Measurements from ENCODE around the gene THSD4. TPM values are rescaled to one million over a fixed set of nuclear protein-coding genes. Genes with fewer than 3 reads are reported as not detected.
"Not testable (repeated sequence)": the region's sequence is repeated elsewhere in the genome, so short reads cannot be mapped to it uniquely, and the experiment has no call there.

The THSD4 gene
- polyA plus RNA-seq, 1 donor (not counting 4 experiments of a cell fraction or from before 2014, with no cell fraction given) = 24.5 TPM

DNA sequence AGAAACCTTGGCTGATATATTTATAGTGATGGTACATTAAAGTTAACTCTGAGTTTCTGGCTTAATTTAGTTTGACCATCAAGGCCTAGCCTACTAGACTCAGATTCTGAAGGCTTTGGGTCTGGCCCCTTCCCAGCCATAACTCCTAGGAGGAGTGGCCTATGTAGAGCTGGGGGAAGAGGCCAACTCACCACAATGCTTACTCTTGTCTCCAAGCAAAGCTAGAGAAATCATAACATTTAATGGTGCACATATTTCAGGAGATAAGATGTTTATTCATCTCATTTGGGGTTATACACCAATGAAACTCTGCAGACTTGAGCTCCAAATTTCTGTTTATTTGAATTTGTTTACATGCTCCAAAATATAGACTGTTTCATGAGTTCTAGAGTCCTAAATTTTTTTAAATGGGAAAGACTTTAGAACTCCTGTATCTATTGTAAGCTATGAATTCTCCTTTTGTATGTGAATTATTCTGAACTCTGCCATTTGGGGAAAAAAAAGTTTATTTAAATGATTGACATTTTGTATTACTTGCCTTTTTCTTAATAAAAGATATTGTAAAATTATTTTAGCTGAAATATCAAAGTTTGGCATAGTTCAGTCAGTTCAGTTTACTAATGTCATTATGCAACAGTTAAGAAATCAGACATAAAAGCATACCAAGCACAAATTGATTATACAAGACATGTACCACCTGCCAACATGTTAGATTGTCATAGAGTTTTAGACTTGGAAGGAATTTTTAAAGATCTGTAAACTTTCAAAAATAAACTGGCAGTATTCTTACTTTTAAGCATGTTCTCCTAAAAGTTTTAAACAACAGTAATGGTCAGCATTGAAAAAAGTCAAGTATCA, 551.7 kb downstream of the THSD4 start:
- H3K4me3 ChIP-seq (ENCODE audit: control insufficient read depth in 2 of 3, extremely low read depth in 1 of 3, insufficient read depth in 2 of 3, low read depth in 1 of 3, low read length in 3 of 3) = no peak overlapping the region
- FAIRE-seq (no peak), DNase-seq (ENCODE audit: low read depth, low spot score) (no peak)
- no peak for TF ChIP-seq EZH2 (IDR thresholded peaks at IDR 0.05; ENCODE audit: low read length)
- no peak overlapping the region for H3K27ac ChIP-seq (ENCODE audit: control insufficient read depth, insufficient read depth, low read length)
- no peak overlapping the region for H3K9ac ChIP-seq (ENCODE audit: control insufficient read depth, extremely low read depth, insufficient read depth, low read length)
- H3K4me2 ChIP-seq (ENCODE audit: control insufficient read depth, extremely low read depth, insufficient read depth, low read depth, low read length) = no peak overlapping the region
- H3K27me3 ChIP-seq (ENCODE audit: control insufficient read depth, extremely low read depth, insufficient read depth, low read length) = no peaks in the 10 kb centered on the region
- no peaks in the 10 kb centered on the region for H3K79me2 ChIP-seq (ENCODE audit: control insufficient read depth, insufficient read depth, low read length)
- peaks cover 0 to 2% of the 10 kb centered on the region in 2 experiments for H3K36me3 ChIP-seq (ENCODE audit: control insufficient read depth in 2 of 2, extremely low read depth in 1 of 2, insufficient read depth in 2 of 2, low read length in 2 of 2)
- no peaks in the 10 kb centered on the region for H3K9me1 ChIP-seq (ENCODE audit: control insufficient read depth, extremely low read depth, insufficient read depth, low read length)
- no peaks in the 10 kb centered on the region for H3K4me1 ChIP-seq (ENCODE audit: control insufficient read depth, extremely low read depth, insufficient read depth, low read length)
- no peaks in the 10 kb centered on the region for H4K20me1 ChIP-seq (ENCODE audit: control insufficient read depth, extremely low read depth, insufficient read depth, low read length)
- no peaks in the 10 kb centered on the region for H3K9me3 ChIP-seq (ENCODE audit: control insufficient read depth, low read depth, low read length)
- dilution Hi-C loops (cut with MboI; ENCODE audit: extremely low pct_ligation_motif_present, low sequenced_read_pairs) = no loop called here
- no peak overlapping the region for H2AFZ ChIP-seq (ENCODE audit: control insufficient read depth, low read length)

DNA sequence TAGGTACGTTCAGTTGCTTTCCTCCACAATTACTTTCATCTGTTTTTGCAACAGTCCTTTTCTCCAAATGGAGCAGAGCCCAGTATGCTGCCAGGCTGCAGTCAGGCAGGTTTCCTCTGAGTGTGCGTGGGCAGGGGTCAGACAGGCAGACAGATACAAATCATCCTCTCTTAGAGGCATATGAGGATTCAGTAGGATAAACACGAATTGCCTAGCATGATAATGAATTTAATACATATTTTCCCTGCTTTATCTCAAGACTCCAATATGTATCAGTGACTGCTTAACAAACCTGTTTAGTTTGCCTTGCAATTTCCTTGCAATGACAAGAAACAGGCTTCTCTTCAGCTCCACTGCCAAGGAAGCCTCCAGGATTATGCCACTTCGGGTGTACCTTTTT, 554.4 kb downstream of the THSD4 start:
- Histone ChIP-seq H4K20me1 (ENCODE audit: control insufficient read depth, extremely low read depth, insufficient read depth, low read length) (no peaks in the 10 kb centered on the region), H3K9me3 (ENCODE audit: control insufficient read depth, low read depth, low read length) (no peaks in the 10 kb centered on the region), H2AFZ (ENCODE audit: control insufficient read depth, low read length) (no peak overlapping the region), H3K4me3 (ENCODE audit: control insufficient read depth in 2 of 3, extremely low read depth in 1 of 3, insufficient read depth in 2 of 3, low read depth in 1 of 3, low read length in 3 of 3) (no peak overlapping the region), H3K27ac (ENCODE audit: control insufficient read depth, insufficient read depth, low read length) (no peak overlapping the region), H3K27me3 (ENCODE audit: control insufficient read depth, extremely low read depth, insufficient read depth, low read length) (no peaks in the 10 kb centered on the region), H3K9me1 (ENCODE audit: control insufficient read depth, extremely low read depth, insufficient read depth, low read length) (no peaks in the 10 kb centered on the region), H3K4me1 (ENCODE audit: control insufficient read depth, extremely low read depth, insufficient read depth, low read length) (no peaks in the 10 kb centered on the region), H3K4me2 (ENCODE audit: control insufficient read depth, extremely low read depth, insufficient read depth, low read depth, low read length) (no peak overlapping the region), H3K36me3 (ENCODE audit: control insufficient read depth in 2 of 2, extremely low read depth in 1 of 2, insufficient read depth in 2 of 2, low read length in 2 of 2) (peaks cover 0 to 2% of the 10 kb centered on the region in 2 experiments), H3K9ac (ENCODE audit: control insufficient read depth, extremely low read depth, insufficient read depth, low read length) (no peak overlapping the region), H3K79me2 (ENCODE audit: control insufficient read depth, insufficient read depth, low read length) (no peaks in the 10 kb centered on the region)
- dilution Hi-C loops (cut with MboI; ENCODE audit: extremely low pct_ligation_motif_present, low sequenced_read_pairs) = no loop called here
- DNase-seq (ENCODE audit: low read depth, low spot score) (no peak), FAIRE-seq (no peak)
- TF ChIP-seq EZH2 (IDR thresholded peaks at IDR 0.05; ENCODE audit: low read length) (no peak), CTCF (optimal IDR thresholded peaks at IDR 0.05 in 1 of 3, IDR thresholded peaks at IDR 0.05 in 1 of 3, conservative IDR thresholded peaks at IDR 0.05 in 1 of 3; ENCODE audit: extremely low read depth in 1 of 3, insufficient read depth in 2 of 3, low read length in 3 of 3) (no peak)

DNA sequence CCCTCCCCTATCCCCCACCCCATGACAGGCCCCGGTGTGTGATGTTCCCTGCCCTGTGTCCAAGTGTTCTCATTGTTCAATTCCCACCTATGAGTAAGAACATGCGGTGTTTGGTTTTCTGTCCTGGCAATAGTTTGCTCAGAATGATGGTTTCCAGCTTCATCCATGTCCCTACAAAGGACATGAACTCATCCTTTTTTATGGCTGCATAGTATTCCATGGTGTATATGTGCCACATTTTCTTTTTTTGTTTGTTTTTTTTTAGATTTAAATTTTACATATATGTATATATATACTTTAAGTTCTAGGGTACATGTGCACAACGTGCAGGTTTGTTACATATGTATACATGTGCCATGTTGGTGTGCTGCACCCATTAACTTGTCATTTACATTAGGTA, 555.0 kb downstream of the THSD4 start:
- dilution Hi-C loops (cut with MboI; ENCODE audit: extremely low pct_ligation_motif_present, low sequenced_read_pairs); H3K4me1 ChIP-seq (ENCODE audit: control insufficient read depth, extremely low read depth, insufficient read depth, low read length); H3K27ac ChIP-seq (ENCODE audit: control insufficient read depth, insufficient read depth, low read length); H3K36me3 ChIP-seq (ENCODE audit: control insufficient read depth in 2 of 2, extremely low read depth in 1 of 2, insufficient read depth in 2 of 2, low read length in 2 of 2); H3K79me2 ChIP-seq (ENCODE audit: control insufficient read depth, insufficient read depth, low read length); H3K4me2 ChIP-seq (ENCODE audit: control insufficient read depth, extremely low read depth, insufficient read depth, low read depth, low read length); H3K9me3 ChIP-seq (ENCODE audit: control insufficient read depth, low read depth, low read length); DNase-seq (ENCODE audit: low read depth, low spot score); H3K9ac ChIP-seq (ENCODE audit: control insufficient read depth, extremely low read depth, insufficient read depth, low read length); FAIRE-seq; H2AFZ ChIP-seq (ENCODE audit: control insufficient read depth, low read length); H4K20me1 ChIP-seq (ENCODE audit: control insufficient read depth, extremely low read depth, insufficient read depth, low read length); H3K9me1 ChIP-seq (ENCODE audit: control insufficient read depth, extremely low read depth, insufficient read depth, low read length); H3K27me3 ChIP-seq (ENCODE audit: control insufficient read depth, extremely low read depth, insufficient read depth, low read length); H3K4me3 ChIP-seq (ENCODE audit: control insufficient read depth in 2 of 3, extremely low read depth in 1 of 3, insufficient read depth in 2 of 3, low read depth in 1 of 3, low read length in 3 of 3): not testable (repeated sequence)
